Measurements from ENCODE around the gene MAP1A.

MAP1A gene

DNA sequence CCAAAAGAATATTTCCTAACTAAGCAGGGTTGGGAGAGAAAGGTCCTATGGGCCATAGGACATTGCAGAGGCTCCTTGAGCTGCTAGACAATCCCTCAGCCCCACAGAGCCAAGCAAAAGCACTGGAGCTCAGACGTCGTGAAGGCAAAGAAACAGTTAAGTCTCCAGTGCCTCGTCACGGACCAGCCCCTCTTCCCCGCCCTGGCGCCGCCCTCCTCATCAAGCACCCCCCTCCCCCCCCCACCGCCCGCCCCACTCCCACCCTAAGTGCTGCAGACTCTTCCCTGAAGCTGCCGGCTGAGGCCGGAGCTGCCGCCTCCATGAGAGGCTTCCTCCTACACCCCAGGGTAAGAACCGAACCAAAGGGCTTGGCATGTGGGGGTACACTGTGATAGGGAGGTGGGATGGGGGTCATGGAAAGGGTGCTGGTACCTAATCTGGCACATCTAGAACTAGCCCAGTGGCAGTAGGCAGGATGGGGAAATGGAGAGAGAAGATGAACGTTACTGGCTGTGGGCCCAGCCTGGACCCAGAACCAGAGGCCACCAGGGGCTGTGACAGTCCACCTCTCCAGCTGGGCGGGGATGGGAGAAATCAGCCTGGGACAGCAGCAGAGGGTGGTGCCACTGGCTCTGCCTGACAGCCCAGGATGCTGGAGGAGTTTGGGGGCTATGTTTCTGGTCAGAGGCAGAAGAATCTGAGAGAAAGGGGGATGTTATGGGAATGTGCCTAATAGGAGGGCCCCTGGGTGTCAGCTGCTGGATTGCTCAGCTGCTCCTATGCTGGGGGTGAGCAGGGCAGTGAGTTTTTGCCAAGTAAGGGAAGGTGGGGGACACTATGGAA is at the start of gene MAP1A:
MAP1A (plus strand) TSS at position 255 of the 843 bp plus-strand sequence. CDS start 3,866 bp downstream, outside the sequence.
- DNase-seq, result peak; percentile 66 to 92 (median 80)
- intact Hi-C loops (cut with DNase I), result loop anchor here (5.0 kb wide), 1 partner anchor 230 kb away; the partner anchor contains the start of gene PDIA3

DNA sequence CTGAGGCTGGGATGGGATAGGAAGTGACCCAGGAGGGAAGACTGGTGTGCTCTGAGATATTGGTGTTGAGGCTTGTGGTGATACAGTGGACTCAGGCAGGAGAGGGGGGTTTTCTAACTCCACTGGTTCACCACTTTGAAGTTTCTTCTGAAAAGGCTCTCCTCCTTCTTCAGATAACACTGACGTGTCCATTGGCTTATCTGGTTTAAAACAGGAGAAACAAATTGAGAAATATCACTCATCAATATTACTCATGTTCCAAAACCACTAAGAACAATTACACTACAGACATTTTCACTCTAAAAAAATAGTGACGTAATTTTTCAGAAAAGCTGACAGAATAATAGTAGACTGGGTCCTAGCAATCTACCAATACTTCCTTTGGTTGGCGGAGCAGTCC is 47.5 kb upstream of the MAP1A start:
- no peak for DNase-seq
- intact Hi-C loops (cut with DNase I), result no loop called here

DNA sequence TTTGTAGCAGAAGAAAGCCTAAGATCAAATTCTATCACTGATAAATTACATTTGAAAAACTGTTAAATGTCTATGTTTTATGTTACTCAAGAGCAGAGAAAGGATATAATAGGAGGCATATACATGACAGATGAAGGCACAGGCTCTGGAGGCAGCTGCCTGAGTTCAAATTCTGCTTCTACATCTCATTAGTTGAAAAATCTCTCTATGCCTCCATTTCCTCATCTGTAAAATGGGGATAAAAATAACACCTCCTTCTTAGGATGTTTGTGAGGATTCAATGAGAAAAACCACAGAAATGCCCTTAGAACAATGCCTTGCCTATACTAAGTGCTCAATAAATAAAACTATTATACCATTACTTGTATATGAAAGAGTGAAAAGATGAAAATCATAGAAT is 45.4 kb upstream of the MAP1A start:
- intact Hi-C loops (cut with DNase I), result no loop called here
- DNase-seq, result no peak

DNA sequence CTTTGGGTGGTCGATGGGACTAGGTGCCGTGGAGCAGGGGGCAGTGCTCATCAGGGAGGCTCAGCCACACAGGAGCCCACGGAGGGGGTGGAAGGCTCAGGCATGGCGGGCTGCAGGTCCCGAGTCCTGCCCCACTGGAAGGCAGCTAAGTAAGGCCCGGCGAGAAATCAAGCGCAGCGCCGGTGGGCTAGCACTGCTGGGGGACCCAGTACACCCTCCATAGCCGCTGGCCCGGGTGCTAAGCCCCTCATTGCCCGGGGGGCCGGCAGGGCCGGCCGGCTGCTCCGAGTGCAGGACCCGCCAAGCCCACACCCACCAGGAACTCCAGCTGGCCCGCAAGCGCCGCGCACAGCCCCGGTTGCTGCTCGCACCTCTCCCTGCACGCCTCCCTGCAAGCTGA is 43.5 kb upstream of the MAP1A start:
- DNase-seq, result no peak
- intact Hi-C loops (cut with DNase I), result no loop called here

DNA sequence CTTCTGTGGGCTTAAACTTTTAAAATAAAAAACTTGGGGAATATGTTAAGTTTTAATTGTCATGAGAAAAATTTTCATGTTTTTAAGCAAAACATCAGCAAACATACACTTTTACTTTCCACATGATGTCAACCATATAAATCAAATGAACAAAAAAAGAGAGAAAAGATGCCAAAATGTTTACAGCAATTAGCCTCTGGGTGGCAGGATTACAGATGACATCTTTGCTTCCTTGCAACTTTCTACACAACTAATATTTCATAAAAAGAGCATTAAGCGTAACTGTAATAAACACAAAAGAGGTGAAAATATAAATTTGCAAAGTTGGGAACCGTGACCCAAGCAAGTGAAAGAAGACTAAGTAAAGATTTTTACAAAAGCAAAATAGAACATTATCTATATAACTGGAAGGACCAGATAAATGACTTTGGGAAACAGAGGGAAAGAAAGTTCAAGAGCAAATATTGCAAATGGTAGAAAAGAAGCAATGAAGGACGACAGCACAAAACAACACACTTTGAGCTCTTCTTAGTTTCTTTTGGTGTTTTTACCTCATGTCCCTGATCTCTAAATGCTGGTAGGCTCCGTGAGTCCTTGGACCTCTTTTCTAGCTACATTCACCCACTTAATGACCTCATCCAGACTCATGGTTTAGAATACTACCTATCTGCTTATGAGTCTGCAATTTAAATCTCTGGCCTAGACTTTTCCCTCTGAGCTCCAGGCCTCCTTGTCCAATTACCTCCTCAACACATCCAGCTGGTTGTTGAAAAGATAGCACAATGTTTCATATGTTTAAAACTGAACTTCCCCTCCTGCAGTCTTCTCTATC is 33.9 kb upstream of the MAP1A start:
- intact Hi-C loops (cut with DNase I), result no loop called here
- peak in 4 of 42 donors; percentile 20 to 54 (median 39) for DNase-seq

DNA sequence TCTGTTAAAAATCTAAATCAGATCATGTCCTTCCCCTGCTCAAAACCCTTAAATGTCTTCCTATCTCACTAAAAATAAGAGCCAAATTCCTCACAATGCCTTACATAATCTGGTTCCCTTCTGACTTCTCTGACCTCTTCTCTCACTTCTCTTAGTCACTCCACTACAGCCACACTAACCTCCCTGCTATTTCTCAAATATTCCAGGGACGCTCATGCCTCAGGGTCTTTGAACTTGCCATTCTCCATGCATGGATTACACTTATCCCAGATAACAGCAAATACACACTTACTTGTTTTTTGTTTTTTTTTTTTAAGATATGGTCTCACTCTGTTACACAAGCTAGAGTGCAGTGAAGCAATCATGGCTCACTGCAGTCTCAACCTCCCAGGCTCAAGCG is 33.0 kb upstream of the MAP1A start:
- no peak for DNase-seq
- intact Hi-C loops (cut with DNase I), result no loop called here

DNA sequence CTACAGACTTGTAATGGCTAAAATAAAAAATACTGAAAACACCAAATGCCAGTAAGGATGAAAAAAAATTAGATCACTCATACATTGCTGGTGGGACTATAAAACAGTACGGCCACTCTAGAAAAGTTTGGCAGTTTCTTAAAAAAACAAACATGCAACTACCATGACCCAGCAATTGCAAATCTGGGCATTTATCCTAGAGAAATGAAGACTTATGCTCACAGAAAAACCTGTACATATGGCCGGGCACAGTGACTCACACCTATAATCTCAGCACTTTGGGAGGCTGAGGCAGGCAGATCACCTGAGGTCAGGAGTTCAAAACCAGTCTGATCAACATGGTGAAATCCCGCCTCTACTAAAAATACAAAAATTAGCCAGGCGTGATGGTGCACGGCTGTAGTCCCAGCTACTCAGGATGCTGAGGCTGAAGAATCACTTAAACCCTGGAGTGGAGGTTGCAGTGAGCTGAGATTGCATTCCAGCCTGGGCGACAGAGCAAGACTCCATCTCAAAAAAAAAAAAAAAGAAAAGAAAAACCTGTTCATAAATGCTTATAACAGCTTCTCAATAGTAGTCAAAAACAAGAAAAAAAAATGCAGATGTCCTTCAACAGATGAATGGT is 30.0 kb upstream of the MAP1A start:
- intact Hi-C loops (cut with DNase I), result no loop called here
- DNase-seq, result no peak

DNA sequence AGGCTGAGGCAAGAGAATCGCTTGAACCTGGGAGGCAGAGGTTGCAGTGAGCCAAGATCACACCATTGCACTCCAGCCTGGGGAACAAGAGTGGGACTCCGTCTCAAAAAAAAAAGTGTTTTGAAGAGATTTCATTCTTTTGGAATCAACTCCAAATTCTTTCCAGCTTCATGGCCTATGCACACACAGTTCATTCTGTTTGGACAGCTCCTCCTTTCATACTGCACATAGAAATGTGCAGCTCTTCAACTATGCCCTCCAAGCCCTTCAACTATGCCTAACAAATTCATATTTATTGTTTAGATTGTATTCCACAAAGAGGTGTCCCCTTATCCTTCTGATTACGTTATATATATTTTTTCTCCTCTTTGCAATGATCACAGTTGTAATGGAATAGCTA is 28.6 kb upstream of the MAP1A start:
- no peak for DNase-seq
- intact Hi-C loops (cut with DNase I), result no loop called here

DNA sequence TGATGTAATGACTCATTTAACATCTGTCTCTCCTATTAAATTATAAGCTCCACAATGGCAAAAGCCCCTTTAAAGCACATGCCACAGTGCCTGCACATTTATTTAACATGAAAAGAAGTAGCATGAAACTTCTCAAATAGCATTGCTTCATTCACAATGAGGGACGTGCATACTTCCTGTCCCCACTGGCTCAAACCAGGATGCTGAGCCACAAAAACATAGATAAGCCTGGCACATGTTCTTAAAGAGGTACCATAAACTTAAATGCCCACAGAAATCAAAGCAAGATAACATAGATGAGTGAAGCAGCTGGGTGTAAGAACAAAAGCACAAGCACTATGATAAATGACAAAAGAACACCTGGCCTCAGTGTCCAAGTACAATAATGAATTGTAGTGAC is 28.2 kb upstream of the MAP1A start:
- intact Hi-C loops (cut with DNase I), result no loop called here
- no peak for DNase-seq

DNA sequence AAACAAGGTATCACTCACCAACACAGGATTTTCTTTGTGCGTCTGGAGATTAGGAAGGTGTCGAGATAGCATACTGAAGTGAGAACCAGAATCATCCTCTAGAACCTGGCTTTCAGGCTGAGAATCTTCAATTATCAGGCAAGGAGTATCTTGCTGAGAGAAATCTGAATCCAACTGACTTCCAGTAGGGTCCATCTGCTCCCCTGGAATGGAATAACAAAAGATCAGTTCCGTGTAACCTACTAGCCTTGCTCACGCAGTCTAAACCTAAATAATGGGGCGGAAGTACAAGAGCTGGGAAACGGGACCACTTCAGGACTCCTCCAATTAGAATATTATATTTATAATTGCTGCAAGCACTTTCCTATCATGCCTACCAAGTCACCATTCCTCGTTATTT is 25.1 kb upstream of the MAP1A start:
- intact Hi-C loops (cut with DNase I), result loop anchor here (2.0 kb wide), 1 partner anchor 19 kb away; no protein-coding TSS in a partner anchor
- DNase-seq, result no peak

DNA sequence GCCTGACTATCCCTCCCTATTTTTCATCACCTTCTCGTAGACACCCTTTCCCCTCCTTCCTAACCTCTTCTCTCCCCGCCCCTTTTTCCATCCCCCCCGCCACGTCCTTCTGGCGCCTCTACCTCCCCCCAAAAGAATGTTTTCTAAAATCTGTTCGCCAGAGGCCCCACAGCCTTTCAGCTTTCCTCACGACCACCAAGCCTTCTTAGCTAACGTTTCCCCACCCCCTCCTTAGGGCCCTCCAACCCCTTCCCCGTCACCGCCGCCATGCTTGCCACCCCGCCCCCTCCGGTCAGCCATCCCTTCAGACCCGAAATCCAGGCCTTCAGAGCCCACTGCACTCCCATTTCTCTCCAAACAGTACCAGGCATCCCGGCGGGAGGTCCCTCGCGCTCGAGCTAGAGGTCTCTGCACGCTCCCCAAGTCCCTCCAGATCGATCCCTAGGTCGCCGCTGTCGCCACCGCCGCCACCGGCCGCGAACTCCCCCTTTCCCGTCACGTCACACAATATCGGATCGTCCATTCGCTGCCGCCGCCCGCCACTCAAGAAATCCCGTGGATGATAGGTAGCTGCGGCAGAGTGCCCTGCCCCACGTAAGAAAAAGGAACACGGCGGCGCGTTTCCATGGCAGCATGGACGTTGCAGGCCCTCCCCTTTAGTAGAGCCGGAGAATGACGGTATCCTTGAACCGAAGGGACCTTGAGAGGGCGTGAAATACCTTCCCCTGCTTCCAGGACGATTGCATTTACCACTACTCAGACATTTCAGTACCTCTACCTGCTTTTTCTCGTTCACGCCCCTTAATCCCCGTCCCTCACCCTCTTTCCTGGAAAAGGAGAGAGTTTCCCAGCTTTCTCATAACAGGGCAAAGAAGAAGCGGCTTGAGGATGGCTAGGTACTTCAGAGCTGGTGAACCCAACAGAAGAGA is 24.5 kb upstream of the MAP1A start, which contains the start of gene TP53BP1:
TP53BP1 (minus strand) TSS at position 484 of the 929 bp plus-strand sequence; CDS start at position 371, 113 bp downstream.
- peak; percentile 94 to 99 (median 98) for DNase-seq
- intact Hi-C loops (cut with DNase I), result loop anchor here (2.0 kb wide), 1 partner anchor 18 kb away; no protein-coding TSS in a partner anchor

DNA sequence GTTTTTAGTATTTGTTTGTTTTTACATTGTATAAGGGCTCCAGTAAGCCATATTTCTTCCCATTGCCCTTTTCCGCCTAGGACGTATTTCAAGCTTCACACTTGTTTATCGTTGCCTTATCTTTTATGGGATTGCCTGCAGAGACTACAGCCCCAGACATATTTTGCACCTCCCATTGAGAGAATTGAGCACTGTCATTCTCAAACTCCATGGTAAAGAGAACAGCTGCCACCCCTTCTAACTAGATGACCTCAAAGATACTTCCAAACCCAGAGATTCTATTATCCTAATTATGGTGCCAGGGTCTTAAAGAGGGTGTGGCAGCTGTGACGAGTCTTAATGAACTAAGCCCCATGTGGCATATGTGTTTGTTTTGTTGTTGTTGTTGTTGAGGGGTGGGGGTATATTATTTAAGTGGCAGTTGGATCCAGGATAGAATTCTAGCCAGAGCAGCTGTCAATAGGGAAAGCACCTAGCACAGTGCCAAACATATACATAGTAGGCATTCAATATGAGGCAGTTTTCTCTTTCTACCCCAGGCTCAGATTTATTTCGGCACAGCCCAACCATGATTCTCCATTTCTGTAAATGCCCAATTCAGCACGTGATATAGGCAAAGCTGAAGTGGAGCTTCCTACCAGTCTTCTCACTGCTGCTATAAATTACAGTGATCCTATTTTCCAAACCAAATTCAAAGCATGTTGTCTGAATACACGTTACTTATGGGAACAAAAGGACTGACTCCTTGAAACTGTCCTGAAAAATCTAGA is 23.5 kb upstream of the MAP1A start:
- intact Hi-C loops (cut with DNase I), result loop anchor here (2.0 kb wide), 1 partner anchor 17 kb away; no protein-coding TSS in a partner anchor
- DNase-seq, result no peak

DNA sequence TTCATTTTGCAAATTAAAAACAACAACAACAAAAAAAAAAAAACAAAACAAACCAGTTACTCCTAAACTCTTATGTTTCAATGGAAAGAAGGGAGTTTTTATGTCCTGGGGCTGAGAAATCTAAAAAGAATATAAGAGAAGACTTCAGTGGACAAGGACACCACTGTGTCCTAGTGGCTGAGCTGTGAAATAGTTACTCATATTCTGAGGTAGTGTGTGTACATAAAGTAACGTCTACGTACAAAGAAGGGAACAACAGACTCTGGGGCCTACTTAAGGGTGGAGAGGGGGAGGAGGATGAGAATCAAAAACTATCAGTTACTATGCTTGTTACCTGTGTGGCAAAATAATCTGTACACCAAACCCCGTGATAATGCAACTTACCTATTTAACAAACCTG is 18.4 kb upstream of the MAP1A start:
- no peak for DNase-seq
- intact Hi-C loops (cut with DNase I), result no loop called here

DNA sequence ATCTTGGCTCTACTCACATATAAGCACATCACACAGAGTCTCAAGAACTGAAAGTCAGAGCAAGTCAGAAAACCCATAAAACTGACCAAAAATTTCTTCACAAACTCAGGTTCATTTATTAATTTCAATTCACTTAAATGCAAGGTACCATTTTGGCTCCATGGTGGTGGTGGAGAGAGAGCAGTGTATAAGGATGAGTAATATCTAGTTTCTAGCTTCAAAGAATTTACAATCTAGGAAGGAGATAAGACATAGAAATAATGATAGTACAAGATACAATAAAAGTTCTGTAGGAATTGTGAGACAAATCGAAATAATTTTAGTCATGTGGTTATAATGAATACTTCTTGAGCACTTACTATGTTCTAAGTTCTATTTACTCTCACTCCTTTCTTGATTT is 17.8 kb upstream of the MAP1A start:
- no peak for DNase-seq
- intact Hi-C loops (cut with DNase I), result no loop called here

DNA sequence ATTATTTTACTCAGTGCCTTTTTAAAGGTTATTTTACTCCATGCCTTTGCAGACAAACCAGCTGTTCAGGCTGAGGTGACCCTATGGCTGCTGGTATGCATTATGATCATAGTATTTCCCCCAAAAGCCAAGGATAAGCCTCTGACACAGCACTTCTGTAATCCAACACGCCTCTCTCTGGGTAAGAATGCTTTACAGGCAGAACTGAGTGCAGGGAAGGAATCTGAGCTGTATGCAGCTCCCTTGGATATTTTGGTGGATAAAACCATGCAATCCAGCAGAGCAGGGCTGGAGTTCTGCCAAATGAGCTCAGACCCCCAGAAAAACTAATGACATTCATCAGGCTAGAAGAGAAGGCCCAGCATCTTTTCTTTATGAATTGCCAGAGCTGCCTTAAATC is 11.7 kb upstream of the MAP1A start:
- DNase-seq, result peak in 1 of 42 donors; percentile 6
- intact Hi-C loops (cut with DNase I), result no loop called here

DNA sequence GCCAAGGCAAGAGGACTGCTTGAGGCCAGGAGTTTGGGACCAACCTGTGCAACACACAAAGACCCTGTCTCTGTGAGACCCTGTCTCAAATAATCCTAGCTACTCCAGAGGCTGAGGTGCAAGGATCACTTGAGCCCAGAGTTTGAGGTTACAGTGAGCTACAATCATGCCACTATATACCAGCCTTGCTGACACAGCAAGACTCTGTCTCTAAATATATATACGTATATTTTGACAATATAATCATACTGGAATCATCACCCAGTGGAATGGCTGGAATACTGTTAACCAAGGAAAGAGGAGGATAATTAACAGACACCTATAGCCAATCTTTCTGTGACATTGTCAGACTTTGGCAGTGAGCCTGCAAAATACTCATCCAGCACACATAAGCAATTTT is 9.0 kb upstream of the MAP1A start:
- no peak for DNase-seq
- intact Hi-C loops (cut with DNase I), result no loop called here

DNA sequence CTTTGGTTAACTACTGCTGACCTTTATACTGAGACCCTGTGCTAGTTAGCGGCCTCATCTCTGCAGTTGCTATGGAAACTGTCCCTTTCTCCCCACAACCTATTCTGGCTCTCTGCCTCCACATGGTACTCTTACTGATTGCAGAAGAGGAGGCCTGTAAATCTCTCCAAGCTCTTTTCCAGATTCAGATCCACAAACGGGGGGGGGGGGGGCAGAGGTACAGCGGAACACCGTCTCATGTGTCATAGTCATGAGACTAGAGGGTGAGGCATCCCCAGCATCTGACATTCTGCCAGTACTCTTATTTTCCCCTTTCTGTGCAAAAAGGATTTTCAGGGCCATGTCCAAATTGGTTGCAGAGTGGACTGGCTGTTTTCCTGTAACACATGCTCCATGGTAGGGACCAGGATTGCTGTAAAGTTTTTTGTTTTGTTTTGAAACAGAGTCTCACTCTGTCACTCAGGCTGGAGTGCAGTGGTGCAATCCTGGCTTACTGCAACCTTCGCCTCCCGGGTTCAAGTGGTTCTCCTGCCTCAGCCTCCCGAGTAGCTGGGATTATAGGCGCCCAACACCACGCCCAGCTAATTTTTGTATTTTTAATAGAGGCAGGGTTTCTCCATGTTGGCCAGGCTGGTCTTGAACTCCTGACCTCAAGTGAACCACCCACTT is 8.3 kb upstream of the MAP1A start:
- DNase-seq, result peak in 6 of 42 donors; percentile 29 to 68 (median 36)
- intact Hi-C loops (cut with DNase I), result no loop called here

All from head of caudate nucleus (tissue), 42 donors.